Epithelial cell of proximal tubule (primary cell): ENCODE data around the gene MAP1LC3B2. TPM values are rescaled to one million over a fixed set of nuclear protein-coding genes. Genes with fewer than 3 reads are reported as not detected.
A peak's percentile ranks its signal among the peaks of the same experiment; 100 is the strongest.

ENCODE experiments used
- DNase-seq: peaks from one replicate; pipeline ENCODE4 v3.0.0-alpha.2; 2011; ENCODE audit warnings: low read depth
- H3K4me3 ChIP-seq: 2 replicates; pipeline ENCODE4 v1.5.1; 2011; ENCODE audit warnings: low read depth, mild to moderate bottlenecking, low read length
- CTCF ChIP-seq: conservative IDR thresholded peaks from 2 replicates; pipeline ENCODE4 v1.5.1; 2012; ENCODE audit warnings: low read depth, mild to moderate bottlenecking, low read length
- total RNA-seq: library from RNA; depleted of rRNA; stranded (reverse); fragments of >200 nt; gene quantifications from 2 replicates; pipeline ENCODE4 v1.2.3, GENCODE V29; 2015

Gene MAP1LC3B2
- total RNA-seq, 1 donor from 2014 or later, result not detected

GRCh38 chr12:116529686-116530085 lies 29.5 kb upstream of the MAP1LC3B2 start:
- no peak for TF ChIP-seq CTCF
- H3K4me3 ChIP-seq, result no peak overlapping the region
- DNase-seq, result no peak

GRCh38 chr12:116532428-116532827 lies 26.8 kb upstream of the MAP1LC3B2 start:
- DNase-seq, result no peak
- H3K4me3 ChIP-seq, result no peak overlapping the region
- TF ChIP-seq CTCF, result no peak

GRCh38 chr12:116532986-116533342 lies 26.2 kb upstream of the MAP1LC3B2 start:
- peak overlapping the region; percentile 88 for H3K4me3 ChIP-seq
- TF ChIP-seq CTCF, result no peak
- DNase-seq, result no peak

GRCh38 chr12:116533343-116534251 lies 25.6 kb upstream of the MAP1LC3B2 start:
- H3K4me3 ChIP-seq, result peak overlapping the region; percentile 88
- no peak for DNase-seq
- no peak for TF ChIP-seq CTCF

GRCh38 chr12:116534311-116535121 lies 24.7 kb upstream of the MAP1LC3B2 start:
- TF ChIP-seq CTCF, result no peak
- DNase-seq, result no peak
- peak overlapping the region; percentile 88 for H3K4me3 ChIP-seq

- peak overlapping the region; percentile 88 for H3K4me3 ChIP-seq
- no peak for DNase-seq
- no peak for TF ChIP-seq CTCF
Observed at GRCh38 chr12:116535241-116535640, 23.9 kb upstream of the MAP1LC3B2 start.
